PC-9 (cell line): Measurements from ENCODE around the gene GLRA2. TPM values are rescaled to one million over a fixed set of nuclear protein-coding genes. Genes with fewer than 3 reads are reported as not detected.
A peak's percentile ranks its signal among the peaks of the same experiment; 100 is the strongest.
"Not testable (repeated sequence)": the region's sequence is repeated elsewhere in the genome, so short reads cannot be mapped to it uniquely, and the experiment has no call there.

Source experiments
- BruUV-seq: library from RNA; stranded (reverse); fragments of 400-500 nt; replicated peaks from 2 replicates; lab custom pipeline; 2021; lab: Mats Ljungman, UMichigan
- CTCF ChIA-PET: fragments of 300-600 bp; sonication (Branson Sonifier 250); formaldehyde crosslinking; loops from one replicate; lab custom pipeline; 2022; ENCODE audit warnings: antibody characterized with exemption; lab: Charles Lee
- POLR2A ChIA-PET: fragments of 300-600 bp; sonication (Branson Sonifier 250); formaldehyde crosslinking; loops from one replicate; lab custom pipeline; 2022; ENCODE audit warnings: antibody characterized with exemption; ENCODE audit not compliant: unreplicated experiment; lab: Charles Lee
- DNase-seq, 2 experiments: peaks; one replicate each; pipeline versions ENCODE4 v3.0.0 to v3.0.0-alpha.2; 2015 to 2022; ENCODE audit warnings: mixed read lengths in 1 of 2
- H2AFZ ChIP-seq: fragments of 200-600 bp; sonication (generic); 2 replicates; pipeline ENCODE4 v1.8.1; 2017; ENCODE audit warnings: antibody characterized with exemption
- H3F3A ChIP-seq: fragments of 200-600 bp; sonication (generic); 2 replicates; pipeline ENCODE4 v1.8.1; 2017; ENCODE audit warnings: antibody characterized with exemption, mild to moderate bottlenecking, low read depth; ENCODE audit not compliant: insufficient read depth
- H3K27ac ChIP-seq: fragments of 200-600 bp; sonication (generic); 2 replicates; pipeline ENCODE4 v1.6.1; 2016; ENCODE audit warnings: mixed run types
- H3K27me3 ChIP-seq: fragments of 200-600 bp; sonication (generic); 2 replicates; pipeline ENCODE4 v1.6.1; 2016; ENCODE audit warnings: low read depth, mixed run types; ENCODE audit not compliant: insufficient read depth
- H3K36me3 ChIP-seq: fragments of 200-600 bp; sonication (generic); 2 replicates; pipeline ENCODE4 v1.6.1; 2016; ENCODE audit warnings: low read depth, mixed run types
- H3K4me1 ChIP-seq: fragments of 200-600 bp; sonication (generic); replicated peaks from 2 replicates; pipeline ENCODE4 v1.6.1; 2016; ENCODE audit warnings: mixed run types; ENCODE audit not compliant: insufficient read depth
- H3K4me2 ChIP-seq: fragments of 200-600 bp; sonication (generic); 2 replicates; pipeline ENCODE4 v1.6.1; 2017; ENCODE audit warnings: mixed run types
- H3K4me3 ChIP-seq: fragments of 200-600 bp; sonication (generic); 2 replicates; pipeline ENCODE4 v1.6.1; 2016; ENCODE audit warnings: mixed run types
- H3K79me2 ChIP-seq: fragments of 200-600 bp; sonication (generic); 2 replicates; pipeline ENCODE4 v1.6.1; 2017; ENCODE audit warnings: low read depth, mixed run types
- H3K9me2 ChIP-seq: fragments of 200-600 bp; sonication (generic); 2 replicates; pipeline ENCODE4 v1.8.1; 2017; ENCODE audit warnings: mild to moderate bottlenecking; ENCODE audit not compliant: insufficient read depth
- H3K9me3 ChIP-seq: fragments of 200-600 bp; sonication (generic); 2 replicates; pipeline ENCODE4 v1.8.1; 2016; ENCODE audit warnings: low read depth; ENCODE audit not compliant: insufficient read depth
- H4K20me1 ChIP-seq: fragments of 200-600 bp; sonication (generic); 2 replicates; pipeline ENCODE4 v1.8.1; 2017; ENCODE audit not compliant: insufficient read depth
- CTCF ChIP-seq: fragments of 200-600 bp; sonication (generic); conservative IDR thresholded peaks from 2 replicates; pipeline ENCODE4 v1.6.1; 2017; ENCODE audit warnings: mixed run types, antibody characterized with exemption, mild to moderate bottlenecking, moderate library complexity
- EZH2 ChIP-seq: fragments of 200-600 bp; sonication (generic); IDR thresholded peaks from 2 replicates; pipeline ENCODE4 v1.8.0; 2017; ENCODE audit warnings: antibody characterized with exemption, low read depth
- intact Hi-C: fragments of 100-400 bp; cut with micrococcal nuclease; formaldehyde crosslinking; loops from one replicate; pipeline ENCODE4 v1.10.0; 2022; ENCODE audit not compliant: unreplicated experiment
- total RNA-seq: library from RNA; stranded (reverse); gene quantifications from 2 replicates; pipeline ENCODE4 v1.2.3, GENCODE V29; 2021

The GLRA2 gene
- total RNA-seq, 1 experiment from 2014 or later, result not detected

GRCh38 chrX:14673764-14674163 lies 144.4 kb downstream of the GLRA2 start:
- peak; percentile 58 to 89 for DNase-seq
- no TSS peak for BruUV-seq
- Histone ChIP-seq H3K9me3 (no peaks in the 10 kb centered on the region), H3K4me3 (no peak overlapping the region), H3K27me3 (no peaks in the 10 kb centered on the region), H3K36me3 (no peaks in the 10 kb centered on the region), H2AFZ (no peak overlapping the region), H3K79me2 (no peaks in the 10 kb centered on the region), H3K9me2 (no peaks in the 10 kb centered on the region), H3K4me1 (peaks cover 37% of the 10 kb centered on the region), H3K4me2 (peak overlapping the region; percentile 36), H4K20me1 (no peaks in the 10 kb centered on the region), H3K27ac (peak overlapping the region; percentile 86), H3F3A (peaks cover 5% of the 10 kb centered on the region; the same call in 1 of the 2 replicates)
- intact Hi-C loops, result no loop called here
- ChIA-PET POLR2A (no interaction called here), CTCF (no interaction called here)
- TF ChIP-seq CTCF, result no peak
- no peak for TF ChIP-seq EZH2

- ChIA-PET POLR2A (no interaction called here), CTCF (no interaction called here)
- no peaks in the 10 kb centered on the region for H3K9me3 ChIP-seq
- no peak overlapping the region for H3K4me2 ChIP-seq
- no TSS peak for BruUV-seq
- intact Hi-C loops, result no loop called here
- H3F3A ChIP-seq, result peaks cover 5% of the 10 kb centered on the region; the same call in 1 of the 2 replicates
- H4K20me1 ChIP-seq, result no peaks in the 10 kb centered on the region
- H3K27ac ChIP-seq, result no peak overlapping the region
- H3K4me1 ChIP-seq, result peaks cover 29% of the 10 kb centered on the region
- no peaks in the 10 kb centered on the region for H3K36me3 ChIP-seq
- no peaks in the 10 kb centered on the region for H3K27me3 ChIP-seq
- H3K4me3 ChIP-seq, result no peak overlapping the region
- H3K9me2 ChIP-seq, result no peaks in the 10 kb centered on the region
- TF ChIP-seq CTCF (no peak), EZH2 (no peak)
- DNase-seq, result no peak
- no peak overlapping the region for H2AFZ ChIP-seq
- no peaks in the 10 kb centered on the region for H3K79me2 ChIP-seq
These were observed 146.2 kb downstream of the GLRA2 start for GRCh38 chrX:14675500-14675899.

GRCh38 chrX:14676431-14676830 lies 147.1 kb downstream of the GLRA2 start:
- intact Hi-C loops, result no loop called here
- Histone ChIP-seq H3K79me2 (no peaks in the 10 kb centered on the region), H3K9me2 (no peaks in the 10 kb centered on the region), H4K20me1 (no peaks in the 10 kb centered on the region), H2AFZ (no peak overlapping the region), H3K9me3 (no peaks in the 10 kb centered on the region), H3K4me2 (no peak overlapping the region), H3K4me1 (peaks cover 29% of the 10 kb centered on the region), H3F3A (peaks cover 5% of the 10 kb centered on the region; the same call in 1 of the 2 replicates), H3K4me3 (no peak overlapping the region), H3K36me3 (no peaks in the 10 kb centered on the region), H3K27me3 (no peaks in the 10 kb centered on the region), H3K27ac (no peak overlapping the region)
- BruUV-seq, result no TSS peak
- TF ChIP-seq EZH2 (no peak), CTCF (no peak)
- ChIA-PET CTCF (no interaction called here), POLR2A (no interaction called here)
- DNase-seq, result no peak

GRCh38 chrX:14688331-14688730 lies 159.0 kb downstream of the GLRA2 start:
- H3K27me3 ChIP-seq, H3F3A ChIP-seq, H3K36me3 ChIP-seq, intact Hi-C loops, DNase-seq, H3K27ac ChIP-seq, H3K4me1 ChIP-seq, H3K9me3 ChIP-seq, CTCF ChIA-PET, H3K4me2 ChIP-seq, BruUV-seq, H4K20me1 ChIP-seq, H2AFZ ChIP-seq, H3K4me3 ChIP-seq, H3K79me2 ChIP-seq, H3K9me2 ChIP-seq, POLR2A ChIA-PET: not testable (repeated sequence)
